ENCODE measurements around the gene KDM2A. TPM values are rescaled to one million over a fixed set of nuclear protein-coding genes. Genes with fewer than 3 reads are reported as not detected.
"Not testable (repeated sequence)": the region's sequence is repeated elsewhere in the genome, so short reads cannot be mapped to it uniquely, and the experiment has no call there.

Gene KDM2A
- total RNA-seq, 1 donor from 2014 or later, result 34.1 TPM

GRCh38 chr11:67126986-67127385 is 7.9 kb downstream of the KDM2A start:
- no peak for TF ChIP-seq CTCF (conservative IDR thresholded peaks at IDR 0.05; ENCODE audit: low read depth, low read length)
- no peak overlapping the region for H3K4me3 ChIP-seq (ENCODE audit: low read depth, low read length)
- no peak for DNase-seq (ENCODE audit: low read depth)

GRCh38 chr11:67130861-67131260 is 11.8 kb downstream of the KDM2A start:
- not testable (repeated sequence) for H3K4me3 ChIP-seq (ENCODE audit: low read depth, low read length); DNase-seq (ENCODE audit: low read depth)

GRCh38 chr11:67136156-67136555 is 17.1 kb downstream of the KDM2A start:
- TF ChIP-seq CTCF (conservative IDR thresholded peaks at IDR 0.05; ENCODE audit: low read depth, low read length), result no peak
- no peak for DNase-seq (ENCODE audit: low read depth)
- H3K4me3 ChIP-seq (ENCODE audit: low read depth, low read length), result no peak overlapping the region

- no peak for TF ChIP-seq CTCF (conservative IDR thresholded peaks at IDR 0.05; ENCODE audit: low read depth, low read length)
Observed at GRCh38 chr11:67138922-67139321, 19.9 kb downstream of the KDM2A start.

GRCh38 chr11:67146516-67147226 is 27.6 kb downstream of the KDM2A start:
- TF ChIP-seq CTCF (conservative IDR thresholded peaks at IDR 0.05; ENCODE audit: low read depth, low read length), result no peak
- DNase-seq (ENCODE audit: low read depth), result no peak
- no peak overlapping the region for H3K4me3 ChIP-seq (ENCODE audit: low read depth, low read length)

More at GRCh38 chr11:67138922-67139321, 19.9 kb downstream of the KDM2A start:
- DNase-seq (ENCODE audit: low read depth), result no peak
- no peak overlapping the region for H3K4me3 ChIP-seq (ENCODE audit: low read depth, low read length)

GRCh38 chr11:67153971-67154370 is 34.9 kb downstream of the KDM2A start:
- DNase-seq (ENCODE audit: low read depth), result no peak
- TF ChIP-seq CTCF (conservative IDR thresholded peaks at IDR 0.05; ENCODE audit: low read depth, low read length), result no peak
- H3K4me3 ChIP-seq (ENCODE audit: low read depth, low read length), result no peak overlapping the region

GRCh38 chr11:67154726-67155125 is 35.7 kb downstream of the KDM2A start:
- TF ChIP-seq CTCF (conservative IDR thresholded peaks at IDR 0.05; ENCODE audit: low read depth, low read length), result no peak
- H3K4me3 ChIP-seq (ENCODE audit: low read depth, low read length), result no peak overlapping the region
- DNase-seq (ENCODE audit: low read depth), result no peak
